Smooth muscle cell of the brain vasculature (primary cell): ENCODE data around the gene STYK1.
"Not testable (repeated sequence)": the region's sequence is repeated elsewhere in the genome, so short reads cannot be mapped to it uniquely, and the experiment has no call there.

Experiments
- DNase-seq: peaks from one replicate; pipeline ENCODE4 v3.0.0-alpha.2; 2012; ENCODE audit warnings: low read depth, low spot score

Gene STYK1

GRCh38 chr12:10620078-10620779 is 53.6 kb downstream of the STYK1 start:
- no peak for DNase-seq

- no peak for DNase-seq
These were observed 55.4 kb downstream of the STYK1 start for GRCh38 chr12:10618338-10618987.

- no peak for DNase-seq
These were observed 56.0 kb downstream of the STYK1 start for GRCh38 chr12:10617863-10618262.

GRCh38 chr12:10615532-10615931 is 58.3 kb downstream of the STYK1 start:
- DNase-seq, result no peak

GRCh38 chr12:10614056-10614370 is 59.8 kb downstream of the STYK1 start:
- no peak for DNase-seq

- peak; percentile 94 for DNase-seq
These were observed 60.4 kb downstream of the STYK1 start, which contains the start of gene MAGOHB for GRCh38 chr12:10613349-10614055. TSS of gene MAGOHB (minus strand) at chr12:10613609. CDS start at chr12:10613532, 77 bp downstream.

GRCh38 chr12:10612984-10613348 is 60.9 kb downstream of the STYK1 start:
- no peak for DNase-seq

GRCh38 chr12:10612110-10612509 is 61.7 kb downstream of the STYK1 start:
- DNase-seq, result no peak

GRCh38 chr12:10611258-10611657 is 62.6 kb downstream of the STYK1 start:
- not testable (repeated sequence) for DNase-seq

GRCh38 chr12:10610188-10610587 is 63.7 kb downstream of the STYK1 start:
- no peak for DNase-seq

- no peak for DNase-seq
These were observed 65.9 kb downstream of the STYK1 start for GRCh38 chr12:10607885-10608458.

GRCh38 chr12:10601860-10602259 is 72.0 kb downstream of the STYK1 start:
- no peak for DNase-seq

GRCh38 chr12:10600988-10601387 is 72.9 kb downstream of the STYK1 start:
- DNase-seq, result no peak

- no peak for DNase-seq
These were observed 78.0 kb downstream of the STYK1 start for GRCh38 chr12:10595881-10596280.

- peak; percentile 24 for DNase-seq
These were observed 82.9 kb downstream of the STYK1 start for GRCh38 chr12:10590966-10591365.

- no peak for DNase-seq
These were observed 89.4 kb downstream of the STYK1 start for GRCh38 chr12:10584415-10584814.

GRCh38 chr12:10582704-10583103 is 91.1 kb downstream of the STYK1 start:
- no peak for DNase-seq

GRCh38 chr12:10582133-10582532 is 91.7 kb downstream of the STYK1 start:
- not testable (repeated sequence) for DNase-seq

- DNase-seq, result no peak
These were observed 99.5 kb downstream of the STYK1 start for GRCh38 chr12:10574307-10574706.

- not testable (repeated sequence) for DNase-seq
These were observed 101.8 kb downstream of the STYK1 start for GRCh38 chr12:10572021-10572490.

GRCh38 chr12:10571141-10571540 is 102.7 kb downstream of the STYK1 start:
- no peak for DNase-seq
